Thoracic aorta (tissue), 2 donors: ENCODE results near the gene IGF1R. TPM values are rescaled to one million over a fixed set of nuclear protein-coding genes. Genes with fewer than 3 reads are reported as not detected.

Experiments
- ATAC-seq: fragments of 150-250 bp; one replicate; pipeline ENCODE4 v1.8.0; 2017; ENCODE audit warnings: low read depth; ENCODE audit not compliant: insufficient number of reproducible peaks, low FRiP score
- DNase-seq: peaks from one replicate; pipeline ENCODE4 v3.0.0-alpha.2; 2020; ENCODE audit warnings: low spot score
- H3K27ac ChIP-seq, 2 donors: fragments of 200-600 bp; sonication (generic); 1 replicate in 1 of 2; 2 replicates in 1 of 2; pipeline ENCODE4 v1.5.1; 2016; ENCODE audit warnings: mild to moderate bottlenecking in 2 of 2, moderate library complexity in 2 of 2
- H3K27me3 ChIP-seq: fragments of 200-600 bp; sonication (generic); replicated peaks from 2 replicates; pipeline ENCODE4 v1.6.0; 2016; ENCODE audit warnings: mild to moderate bottlenecking; ENCODE audit not compliant: insufficient read depth
- H3K36me3 ChIP-seq: fragments of 200-600 bp; sonication (generic); one replicate; pipeline ENCODE4 v1.5.1; 2016
- H3K4me1 ChIP-seq, 2 donors: fragments of 200-600 bp; sonication (generic); 1 replicate in 1 of 2; 2 replicates in 1 of 2; pipeline versions ENCODE4 v1.5.1 to v1.6.0; 2016; ENCODE audit warnings: low read depth in 2 of 2, mild to moderate bottlenecking in 1 of 2; ENCODE audit not compliant: control insufficient read depth in 1 of 2
- H3K4me3 ChIP-seq: fragments of 200-600 bp; sonication (generic); 2 replicates; pipeline ENCODE4 v1.5.1; 2016; ENCODE audit warnings: mild to moderate bottlenecking
- H3K9me3 ChIP-seq: fragments of 200-600 bp; sonication (generic); 2 replicates; pipeline ENCODE4 v1.5.1; 2016
- total RNA-seq, 2 donors: library from RNA; depleted of rRNA; stranded (reverse); fragments of >200 nt; gene quantifications; one replicate each; pipeline versions ENCODE4 v1.1.0 to v1.2.3, GENCODE V29; 2016
- TF ChIP-seq, protein P1 (sequence below): fragments of 200-600 bp; sonication (generic); IDR thresholded peaks from one replicate; pipeline ENCODE4 v1.5.1; 2019; ENCODE audit warnings: antibody characterized with exemption

IGF1R gene
- total RNA-seq, 2 donors from 2014 or later, result 127 to 159 TPM

DNA sequence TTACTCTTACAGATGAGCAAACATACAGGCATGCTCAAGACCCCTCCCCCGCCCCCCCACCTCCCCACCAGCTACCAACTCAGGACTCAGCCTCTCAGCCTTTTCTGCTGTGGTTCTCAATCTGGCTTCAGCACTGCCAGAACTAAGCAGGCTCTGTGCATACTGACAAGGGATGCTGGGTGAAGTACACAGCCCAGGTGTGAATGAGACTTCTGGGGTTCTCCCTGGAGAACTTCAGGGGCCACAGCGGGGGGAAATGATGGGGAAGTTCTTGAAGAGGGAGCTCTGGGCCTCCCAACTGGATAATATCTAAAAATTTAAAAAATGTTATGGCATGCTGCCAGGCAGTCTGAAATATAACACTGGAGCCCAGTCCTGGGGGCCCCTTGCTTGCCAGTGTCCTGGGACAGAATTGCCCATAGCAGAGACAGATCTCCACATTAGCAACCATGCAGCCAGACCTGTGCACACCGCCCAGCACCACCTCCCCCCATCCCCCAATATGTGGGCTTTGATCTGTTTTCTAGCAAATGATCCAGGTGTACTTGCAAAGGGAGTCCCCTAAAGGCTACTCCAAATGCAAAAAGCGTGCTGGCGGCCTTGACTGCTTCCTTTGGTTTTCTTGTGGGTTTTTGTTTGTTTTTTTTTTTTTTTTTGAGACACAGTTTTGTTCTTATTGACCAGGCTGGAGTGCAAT lies 317.9 kb downstream of the IGF1R start:
- H3K4me1 ChIP-seq, result no peaks in the 10 kb centered on the region
- ATAC-seq, result no peak
- TF ChIP-seq, protein P1, sequence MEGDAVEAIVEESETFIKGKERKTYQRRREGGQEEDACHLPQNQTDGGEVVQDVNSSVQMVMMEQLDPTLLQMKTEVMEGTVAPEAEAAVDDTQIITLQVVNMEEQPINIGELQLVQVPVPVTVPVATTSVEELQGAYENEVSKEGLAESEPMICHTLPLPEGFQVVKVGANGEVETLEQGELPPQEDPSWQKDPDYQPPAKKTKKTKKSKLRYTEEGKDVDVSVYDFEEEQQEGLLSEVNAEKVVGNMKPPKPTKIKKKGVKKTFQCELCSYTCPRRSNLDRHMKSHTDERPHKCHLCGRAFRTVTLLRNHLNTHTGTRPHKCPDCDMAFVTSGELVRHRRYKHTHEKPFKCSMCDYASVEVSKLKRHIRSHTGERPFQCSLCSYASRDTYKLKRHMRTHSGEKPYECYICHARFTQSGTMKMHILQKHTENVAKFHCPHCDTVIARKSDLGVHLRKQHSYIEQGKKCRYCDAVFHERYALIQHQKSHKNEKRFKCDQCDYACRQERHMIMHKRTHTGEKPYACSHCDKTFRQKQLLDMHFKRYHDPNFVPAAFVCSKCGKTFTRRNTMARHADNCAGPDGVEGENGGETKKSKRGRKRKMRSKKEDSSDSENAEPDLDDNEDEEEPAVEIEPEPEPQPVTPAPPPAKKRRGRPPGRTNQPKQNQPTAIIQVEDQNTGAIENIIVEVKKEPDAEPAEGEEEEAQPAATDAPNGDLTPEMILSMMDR, result no peak
- H3K27ac ChIP-seq, result no peak overlapping the region
- no peak overlapping the region for H3K4me3 ChIP-seq
- H3K9me3 ChIP-seq, result no peaks in the 10 kb centered on the region
- no peaks in the 10 kb centered on the region for H3K27me3 ChIP-seq
- peaks cover 13% of the 10 kb centered on the region for H3K36me3 ChIP-seq
- DNase-seq, result no peak

DNA sequence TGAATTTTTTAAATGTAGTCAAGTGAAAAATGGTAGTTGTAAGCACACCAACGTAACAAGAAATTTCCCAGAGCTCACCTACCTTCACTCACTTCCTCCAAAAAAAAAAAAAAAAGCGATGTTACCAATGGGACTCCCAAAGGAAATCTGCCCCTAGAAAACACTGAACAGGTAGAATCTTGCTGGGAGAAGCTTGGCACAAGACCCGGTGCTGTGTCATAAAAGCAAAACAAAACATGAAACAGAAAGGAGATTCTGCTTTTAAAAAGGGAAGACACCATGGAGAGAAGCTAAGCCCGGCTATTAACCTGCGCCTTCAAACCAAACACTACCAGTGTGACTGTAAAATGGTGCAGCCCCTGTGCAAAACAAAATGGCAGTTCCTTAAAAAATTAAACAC lies 318.8 kb downstream of the IGF1R start:
- H3K36me3 ChIP-seq, result peaks cover 4% of the 10 kb centered on the region
- no peaks in the 10 kb centered on the region for H3K9me3 ChIP-seq
- no peaks in the 10 kb centered on the region for H3K27me3 ChIP-seq
- H3K4me1 ChIP-seq, result no peaks in the 10 kb centered on the region
- TF ChIP-seq, protein P1, result no peak
- no peak overlapping the region for H3K4me3 ChIP-seq
- ATAC-seq, result no peak
- no peak overlapping the region for H3K27ac ChIP-seq
- no peak for DNase-seq

DNA sequence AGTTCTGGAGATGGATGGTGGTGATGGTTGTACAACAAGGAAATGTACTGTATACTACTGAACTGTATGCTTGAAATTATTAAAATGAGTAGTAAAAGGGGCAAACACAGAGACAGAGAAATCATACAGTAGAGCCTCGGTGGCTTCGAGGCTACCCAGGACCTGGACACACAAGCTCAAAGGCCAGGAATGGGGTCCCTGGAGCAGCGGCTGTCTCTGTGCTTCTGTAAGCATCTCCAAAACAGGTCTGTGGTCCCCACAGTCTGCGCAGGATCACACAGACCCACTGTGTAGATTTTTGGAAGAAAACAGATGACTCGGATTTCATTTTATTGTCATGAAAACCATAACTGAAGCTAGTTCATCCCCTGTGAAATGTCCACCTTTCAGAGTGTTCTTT lies 319.6 kb downstream of the IGF1R start:
- ATAC-seq (no peak), DNase-seq (no peak)
- Histone ChIP-seq H3K27ac (no peak overlapping the region), H3K36me3 (no peaks in the 10 kb centered on the region), H3K4me1 (no peaks in the 10 kb centered on the region), H3K27me3 (no peaks in the 10 kb centered on the region), H3K9me3 (no peaks in the 10 kb centered on the region), H3K4me3 (no peak overlapping the region)
- TF ChIP-seq, protein P1, result no peak

DNA sequence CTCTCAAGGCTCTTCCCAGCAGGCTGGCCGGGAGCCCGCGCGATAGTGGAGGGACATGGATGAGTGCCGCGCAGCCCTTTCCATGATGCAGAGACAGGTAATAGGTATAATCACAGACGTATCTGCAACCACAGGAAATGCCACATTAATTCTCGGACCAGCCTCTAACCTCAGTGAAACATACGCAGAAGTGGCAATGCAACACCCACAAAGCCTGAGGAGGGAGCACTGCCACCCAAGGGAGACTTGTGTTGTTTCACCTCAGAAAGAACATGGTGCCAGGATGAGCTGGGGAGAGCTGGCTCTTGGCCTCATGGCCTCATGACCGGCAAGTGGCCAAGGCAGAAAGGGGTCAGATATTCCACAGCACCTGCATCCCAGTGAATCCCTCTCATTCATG lies 320.2 kb downstream of the IGF1R start:
- TF ChIP-seq, protein P1, result no peak
- ATAC-seq, result no peak
- Histone ChIP-seq H3K27ac (no peak overlapping the region), H3K36me3 (no peaks in the 10 kb centered on the region), H3K9me3 (no peaks in the 10 kb centered on the region), H3K4me1 (no peaks in the 10 kb centered on the region), H3K4me3 (no peak overlapping the region), H3K27me3 (no peaks in the 10 kb centered on the region)
- no peak for DNase-seq

DNA sequence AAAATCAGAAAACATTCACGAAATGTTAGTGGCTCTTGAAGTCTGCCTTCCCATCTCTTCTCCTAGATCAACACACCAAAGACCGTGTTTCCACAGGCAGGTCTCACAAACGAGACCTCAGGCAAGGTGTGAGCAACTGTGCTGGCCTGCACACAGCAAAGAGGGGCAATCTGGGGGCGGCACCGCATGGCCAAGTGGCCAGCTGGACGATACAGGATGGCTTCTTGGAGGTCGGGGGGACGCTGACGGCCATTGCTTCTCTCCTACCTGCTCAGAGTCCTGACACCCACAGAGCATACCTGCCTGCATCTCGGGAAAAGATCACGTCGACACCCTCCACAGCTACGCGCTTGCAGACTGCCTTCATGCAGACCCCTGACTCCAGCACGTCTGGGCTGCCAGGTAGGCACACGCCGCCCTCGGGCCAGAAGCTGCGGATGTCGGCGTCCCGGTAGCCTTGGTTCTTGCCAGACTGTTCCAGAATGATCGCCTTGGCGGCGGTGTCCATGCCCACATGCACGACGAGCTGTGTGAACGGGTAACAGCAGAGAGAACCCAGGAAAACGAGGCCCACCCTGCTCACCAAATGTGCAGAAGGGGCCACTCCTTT lies 320.9 kb downstream of the IGF1R start:
- Histone ChIP-seq H3K27ac (no peak overlapping the region), H3K4me3 (no peak overlapping the region), H3K4me1 (no peaks in the 10 kb centered on the region), H3K36me3 (no peaks in the 10 kb centered on the region), H3K9me3 (no peaks in the 10 kb centered on the region), H3K27me3 (no peaks in the 10 kb centered on the region)
- no peak for DNase-seq
- ATAC-seq, result no peak
- TF ChIP-seq, protein P1, result no peak
